Lower leg skin (tissue), 3 donors: ENCODE data around the gene USP7.

Experiments used
- CTCF ChIP-seq, 3 donors: fragments of 450-650 bp; IDR thresholded peaks; one replicate each; pipeline ENCODE4 v1.5.1; 2016; ENCODE audit warnings: antibody characterized with exemption in 3 of 3, mild to moderate bottlenecking in 3 of 3, moderate library complexity in 2 of 3
- POLR2A ChIP-seq, 2 donors: fragments of 450-650 bp; IDR thresholded peaks; one replicate each; pipeline ENCODE4 v1.6.1; 2016 to 2017; ENCODE audit warnings: antibody characterized with exemption in 2 of 2, mild to moderate bottlenecking in 1 of 2, moderate library complexity in 1 of 2

DNA sequence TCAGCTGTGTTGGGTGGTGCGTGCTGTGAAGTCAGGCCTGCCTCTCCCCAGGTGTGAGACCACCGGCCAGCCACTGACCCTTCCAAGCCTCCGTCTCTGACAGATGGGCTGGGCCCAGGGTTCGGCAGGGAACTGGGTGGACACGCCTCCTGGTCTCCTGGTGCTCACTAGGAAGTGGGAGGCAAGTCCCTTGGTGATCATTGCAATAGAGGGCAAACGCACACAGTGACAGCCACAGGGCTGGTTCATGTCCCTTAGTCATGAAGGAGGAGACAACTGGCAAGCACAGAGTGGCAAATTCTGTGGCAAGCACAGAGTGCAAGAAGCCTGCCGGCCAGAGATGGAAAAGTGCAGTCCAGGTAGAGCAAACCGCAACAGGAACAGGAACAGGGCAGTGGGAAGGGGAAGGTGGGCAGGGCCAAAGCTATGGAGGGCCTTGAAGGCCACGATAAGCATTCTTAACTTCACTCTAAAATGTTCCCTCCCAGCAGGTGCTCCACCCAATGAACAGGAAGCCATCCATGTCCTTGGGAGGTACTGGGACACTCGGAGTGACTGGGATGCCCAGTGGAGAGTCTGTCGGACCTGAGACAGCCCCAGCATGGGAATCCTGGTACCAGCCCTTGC lies 21.9 kb downstream of the USP7 start:
- TF ChIP-seq CTCF (IDR thresholded peaks at IDR 0.05) (no peak), POLR2A (IDR thresholded peaks at IDR 0.05) (no peak)
